MM.1S (cell line): ENCODE data around the gene CFAP99.

Source experiments
- DNase-seq: peaks from one replicate; pipeline ENCODE4 v3.0.0-alpha.2; 2015
- H2AFZ ChIP-seq: fragments of 300-600 bp; sonication (generic); 2 replicates; pipeline ENCODE4 v1.6.0; 2016; ENCODE audit warnings: antibody characterized with exemption, low read length
- H3F3A ChIP-seq: fragments of 300-600 bp; sonication (generic); 2 replicates; pipeline ENCODE4 v1.6.1; 2016; ENCODE audit warnings: mild to moderate bottlenecking, antibody characterized with exemption, low read length, moderate library complexity, mixed read lengths; ENCODE audit not compliant: insufficient read depth
- H3K27ac ChIP-seq: fragments of 300-600 bp; sonication (generic); 2 replicates; pipeline ENCODE4 v1.5.1; 2016; ENCODE audit warnings: mild to moderate bottlenecking, low read length
- H3K27me3 ChIP-seq: fragments of 300-600 bp; sonication (generic); replicated peaks from 2 replicates; pipeline ENCODE4 v1.6.0; 2016; ENCODE audit warnings: low read length; ENCODE audit not compliant: insufficient read depth
- H3K36me3 ChIP-seq: fragments of 300-600 bp; sonication (generic); replicated peaks from 2 replicates; pipeline ENCODE4 v1.6.1; 2016; ENCODE audit warnings: mild to moderate bottlenecking, low read length, mixed read lengths; ENCODE audit not compliant: insufficient read depth
- H3K4me1 ChIP-seq: fragments of 300-600 bp; sonication (generic); 2 replicates; pipeline ENCODE4 v1.6.1; 2016; ENCODE audit warnings: low read length, mixed read lengths
- H3K4me2 ChIP-seq: fragments of 300-600 bp; sonication (generic); 2 replicates; pipeline ENCODE4 v1.6.0; 2016; ENCODE audit warnings: low read depth, low read length
- H3K4me3 ChIP-seq: fragments of 300-600 bp; sonication (generic); 2 replicates; pipeline ENCODE4 v1.5.1; 2016; ENCODE audit warnings: low read length, mixed read lengths
- H3K79me2 ChIP-seq: fragments of 300-600 bp; sonication (generic); 2 replicates; pipeline ENCODE4 v1.6.1; 2016; ENCODE audit warnings: mixed run types, low read length, mixed read lengths
- H3K9ac ChIP-seq: fragments of 300-600 bp; sonication (generic); 2 replicates; pipeline ENCODE4 v1.6.1; 2016; ENCODE audit warnings: low read length, mixed read lengths
- H3K9me2 ChIP-seq: fragments of 300-600 bp; sonication (generic); replicated peaks from 2 replicates; pipeline ENCODE4 v1.6.1; 2016; ENCODE audit warnings: mild to moderate bottlenecking, low read length, mixed read lengths; ENCODE audit not compliant: insufficient read depth
- H3K9me3 ChIP-seq: fragments of 300-600 bp; sonication (generic); replicated peaks from 2 replicates; pipeline ENCODE4 v1.6.1; 2016; ENCODE audit warnings: mild to moderate bottlenecking, low read length, mixed read lengths; ENCODE audit not compliant: insufficient read depth
- H4K20me1 ChIP-seq: fragments of 300-600 bp; sonication (generic); 2 replicates; pipeline ENCODE4 v1.6.1; 2016; ENCODE audit warnings: mild to moderate bottlenecking, low read length, moderate library complexity, mixed read lengths; ENCODE audit not compliant: insufficient read depth
- CTCF ChIP-seq: fragments of 300-600 bp; sonication (generic); IDR thresholded peaks from 2 replicates; pipeline ENCODE4 v1.5.1; 2016; ENCODE audit warnings: antibody characterized with exemption, low read length, mixed read lengths
- EZH2 ChIP-seq: fragments of 300-600 bp; sonication (generic); optimal IDR thresholded peaks from 2 replicates; pipeline ENCODE3; 2017; ENCODE audit warnings: low read depth, mild to moderate bottlenecking, antibody characterized with exemption, low read length, mixed read lengths
- EZH2phosphoT487 ChIP-seq: fragments of 300-600 bp; sonication (generic); IDR thresholded peaks from 2 replicates; pipeline ENCODE4 v1.6.1; 2018; ENCODE audit warnings: antibody characterized with exemption, low read length

Gene CFAP99

DNA sequence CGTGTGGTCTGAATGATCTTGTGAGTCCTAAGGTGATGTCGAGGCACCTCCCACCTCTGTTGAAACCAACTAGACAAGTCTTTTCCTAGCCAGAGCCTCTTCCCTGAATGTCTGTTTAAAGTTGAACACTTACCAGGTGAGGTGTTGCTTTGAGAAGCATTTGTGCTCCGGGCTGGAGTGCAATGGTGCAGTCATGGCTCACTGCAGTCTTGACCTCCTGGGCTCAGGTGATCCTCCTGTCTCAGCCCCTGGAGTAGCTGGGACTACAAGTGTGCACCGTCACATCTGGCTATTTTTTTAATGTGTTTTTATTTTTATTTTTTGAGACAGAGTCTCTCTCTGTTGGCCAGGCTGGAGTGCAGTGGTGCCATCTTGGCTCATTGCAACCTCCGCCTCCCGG, 68.2 kb downstream of the CFAP99 start:
- no peak overlapping the region for H3K4me3 ChIP-seq
- H3K4me2 ChIP-seq, result no peak overlapping the region
- no peaks in the 10 kb centered on the region for H3K9me2 ChIP-seq

GRCh38 chr4:2487632-2488031, 68.9 kb downstream of the CFAP99 start:
- H3K4me1 ChIP-seq, result peaks cover 45% of the 10 kb centered on the region
- H3K9me3 ChIP-seq, result no peaks in the 10 kb centered on the region
- peaks cover 99% of the 10 kb centered on the region for H3K79me2 ChIP-seq
- no peaks in the 10 kb centered on the region for H3K27me3 ChIP-seq
- H4K20me1 ChIP-seq, result peaks cover 77% of the 10 kb centered on the region
- peak overlapping the region; percentile 25; the same call in 1 of the 2 replicates for H3K4me2 ChIP-seq
- no peak overlapping the region; the same call in 1 of the 2 replicates for H3K27ac ChIP-seq
- peaks cover 23% of the 10 kb centered on the region for H3K36me3 ChIP-seq
- H3F3A ChIP-seq, result peaks cover 37% of the 10 kb centered on the region
- no peak overlapping the region for H3K4me3 ChIP-seq
- peak; percentile 72 for DNase-seq
- TF ChIP-seq EZH2phosphoT487 (no peak), EZH2 (no peak), CTCF (no peak)
- H3K9ac ChIP-seq, result no peak overlapping the region
- no peaks in the 10 kb centered on the region for H3K9me2 ChIP-seq
- H2AFZ ChIP-seq, result no peak overlapping the region

More for the DNA sequence above, 68.2 kb downstream of the CFAP99 start:
- DNase-seq, result no peak
- Histone ChIP-seq H3K4me1 (peaks cover 51% of the 10 kb centered on the region), H3K27me3 (no peaks in the 10 kb centered on the region), H3K36me3 (peaks cover 17% of the 10 kb centered on the region), H3K9me3 (no peaks in the 10 kb centered on the region), H3K27ac (no peak overlapping the region), H3F3A (peaks cover 37% of the 10 kb centered on the region), H4K20me1 (peaks cover 82% of the 10 kb centered on the region), H2AFZ (no peak overlapping the region), H3K9ac (no peak overlapping the region), H3K79me2 (peaks cover 99% of the 10 kb centered on the region)
- TF ChIP-seq EZH2 (no peak), EZH2phosphoT487 (no peak)

DNA sequence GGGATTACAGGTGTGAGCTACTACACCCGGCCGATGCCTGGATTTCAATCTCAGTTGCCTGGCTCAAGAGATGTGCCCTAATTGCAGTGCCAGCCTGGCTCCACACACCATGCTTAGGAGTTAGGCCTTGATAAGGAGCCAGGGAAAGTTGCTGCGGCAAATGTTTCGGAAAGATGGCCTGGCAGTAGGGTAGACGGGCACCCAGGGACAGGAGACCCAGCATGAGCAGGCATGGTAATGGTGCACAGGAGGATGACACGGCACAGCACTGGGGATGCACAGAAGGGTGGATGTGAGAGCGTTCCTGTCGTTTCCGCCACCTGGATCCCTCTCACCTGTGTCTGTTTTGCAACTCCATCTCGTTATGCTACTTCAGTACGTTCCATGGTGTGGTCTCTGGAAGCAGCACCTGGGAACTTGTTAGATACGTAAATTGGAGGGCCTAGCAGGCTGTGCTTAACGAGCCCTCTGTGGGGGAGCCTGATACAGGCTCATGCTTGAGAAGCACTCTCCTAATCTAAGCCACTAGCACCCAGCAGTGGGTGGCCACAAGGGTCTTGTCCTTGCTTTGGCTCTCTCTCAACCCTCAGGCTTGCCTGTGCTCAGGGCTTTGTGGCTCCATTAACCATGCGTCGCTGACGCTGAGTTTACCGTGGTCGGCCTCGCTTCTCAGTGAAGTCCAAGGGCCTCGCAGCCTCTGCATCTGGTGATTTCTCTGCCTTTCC, 70.5 kb downstream of the CFAP99 start:
- Histone ChIP-seq H3F3A (peaks cover 28% of the 10 kb centered on the region), H3K4me2 (no peak overlapping the region), H3K4me3 (no peak overlapping the region), H3K27ac (no peak overlapping the region), H3K79me2 (peaks cover 100% of the 10 kb centered on the region), H3K4me1 (peaks cover 35% of the 10 kb centered on the region), H2AFZ (no peak overlapping the region), H3K9me3 (no peaks in the 10 kb centered on the region), H3K9me2 (no peaks in the 10 kb centered on the region), H3K27me3 (no peaks in the 10 kb centered on the region), H4K20me1 (peaks cover 73% of the 10 kb centered on the region), H3K36me3 (peaks cover 29% of the 10 kb centered on the region), H3K9ac (no peak overlapping the region)
- DNase-seq, result no peak
- TF ChIP-seq EZH2, result no peak
- no peak for TF ChIP-seq EZH2phosphoT487
- no peak for TF ChIP-seq CTCF

GRCh38 chr4:2489841-2490552, 71.2 kb downstream of the CFAP99 start:
- H3K27me3 ChIP-seq, result no peaks in the 10 kb centered on the region
- no peak overlapping the region for H2AFZ ChIP-seq
- no peak overlapping the region for H3K27ac ChIP-seq
- peaks cover 21% of the 10 kb centered on the region for H3F3A ChIP-seq
- H3K4me2 ChIP-seq, result no peak overlapping the region
- H3K36me3 ChIP-seq, result peaks cover 29% of the 10 kb centered on the region
- no peak overlapping the region for H3K4me3 ChIP-seq
- no peak overlapping the region for H3K9ac ChIP-seq
- no peak for DNase-seq
- peaks cover 99% of the 10 kb centered on the region for H3K79me2 ChIP-seq
- no peaks in the 10 kb centered on the region for H3K9me2 ChIP-seq
- H3K9me3 ChIP-seq, result no peaks in the 10 kb centered on the region
- TF ChIP-seq EZH2, result no peak
- no peak for TF ChIP-seq EZH2phosphoT487
- H3K4me1 ChIP-seq, result peaks cover 28% of the 10 kb centered on the region
- H4K20me1 ChIP-seq, result peaks cover 66% of the 10 kb centered on the region
